Neural cell (in vitro differentiated cells): ENCODE results near the gene SERPINA6. TPM values are rescaled to one million over a fixed set of nuclear protein-coding genes. Genes with fewer than 3 reads are reported as not detected.

Experiments used
- H2AFZ ChIP-seq: fragments of 200-600, 300-800 bp; sonication (generic), shearing (Covaris generic); 2 replicates; pipeline ENCODE4 v1.6.0; 2014; ENCODE audit warnings: low read depth, mild to moderate bottlenecking, antibody characterized with exemption, low read length, moderate library complexity
- H3F3A ChIP-seq: fragments of 200-600 bp; shearing (Covaris generic); 2 replicates; pipeline ENCODE4 v1.6.1; 2016; ENCODE audit warnings: mild to moderate bottlenecking, moderate library complexity, mixed read lengths, antibody characterized with exemption, low read length; ENCODE audit not compliant: insufficient read depth, poor library complexity, severe bottlenecking
- H3K27ac ChIP-seq: fragments of 200-600, 300-800 bp; sonication (generic), shearing (Covaris generic); 2 replicates; pipeline ENCODE4 v1.5.1; 2014; ENCODE audit warnings: mild to moderate bottlenecking, low read length, moderate library complexity
- H3K27me3 ChIP-seq: fragments of 300-800, 200-600 bp; sonication (generic), shearing (Covaris generic); 2 replicates; pipeline ENCODE4 v1.6.0; 2014; ENCODE audit warnings: mild to moderate bottlenecking, low read depth, low read length, moderate library complexity; ENCODE audit not compliant: insufficient read depth
- H3K36me3 ChIP-seq: fragments of 300-800, 200-600 bp; sonication (generic), shearing (Covaris generic); 2 replicates; pipeline ENCODE4 v1.5.1; 2014; ENCODE audit warnings: mild to moderate bottlenecking, antibody characterized with exemption, low read length, moderate library complexity; ENCODE audit not compliant: insufficient read depth
- H3K4me2 ChIP-seq: fragments of 300-800, 200-600 bp; sonication (generic), shearing (Covaris generic); 2 replicates; pipeline ENCODE4 v1.6.0; 2014; ENCODE audit warnings: mild to moderate bottlenecking, low read length
- H3K4me3 ChIP-seq: fragments of 300-800, 200-600 bp; sonication (generic), shearing (Covaris generic); 2 replicates; pipeline ENCODE4 v1.5.1; 2014; ENCODE audit warnings: mild to moderate bottlenecking, low read length, moderate library complexity
- H3K79me2 ChIP-seq: fragments of 200-600 bp; shearing (Covaris generic); replicated peaks from 2 replicates; pipeline ENCODE4 v1.6.0; 2014; ENCODE audit warnings: mild to moderate bottlenecking, low read length, moderate library complexity; ENCODE audit not compliant: insufficient read depth
- H3K9ac ChIP-seq: fragments of 300-800, 200-600 bp; sonication (generic), shearing (Covaris generic); 2 replicates; pipeline ENCODE4 v1.6.1; 2016; ENCODE audit warnings: mild to moderate bottlenecking, low read length, mixed read lengths
- H3K9me2 ChIP-seq: fragments of 200-600 bp; shearing (Covaris generic); 2 replicates; pipeline ENCODE4 v1.6.1; 2016; ENCODE audit warnings: mild to moderate bottlenecking, low read length, mixed read lengths; ENCODE audit not compliant: insufficient read depth
- H3K9me3 ChIP-seq: fragments of 200-600, 300-800 bp; sonication (generic), shearing (Covaris generic); 2 replicates; pipeline ENCODE4 v1.6.1; 2016; ENCODE audit warnings: mild to moderate bottlenecking, mixed run types, low read length, moderate library complexity, mixed read lengths
- H4K20me1 ChIP-seq: fragments of 200-600 bp; shearing (Covaris generic); 2 replicates; pipeline ENCODE4 v1.6.1; 2016; ENCODE audit warnings: mild to moderate bottlenecking, mixed run types; ENCODE audit not compliant: insufficient read depth
- CTCF ChIP-seq: fragments of 450-650 bp; IDR thresholded peaks from 2 replicates; pipeline ENCODE4 v1.5.1; 2014; ENCODE audit warnings: antibody characterized with exemption, mild to moderate bottlenecking, moderate library complexity; ENCODE audit not compliant: poor library complexity, severe bottlenecking
- EP300 ChIP-seq: fragments of 450-650 bp; conservative IDR thresholded peaks from 2 replicates; pipeline ENCODE4 v1.6.1; 2014; ENCODE audit warnings: antibody characterized with exemption, mild to moderate bottlenecking, moderate library complexity; ENCODE audit not compliant: poor library complexity, severe bottlenecking
- EZH2 ChIP-seq: fragments of 200-600, 300-800 bp; shearing (Covaris generic), sonication (generic); IDR thresholded peaks from 2 replicates; pipeline ENCODE4 v1.6.1; 2014; ENCODE audit warnings: antibody characterized with exemption, low read length, borderline replicate concordance, mild to moderate bottlenecking; ENCODE audit not compliant: insufficient read depth, poor library complexity, severe bottlenecking
- MXI1 ChIP-seq: fragments of 450-650 bp; conservative IDR thresholded peaks from 2 replicates; pipeline ENCODE4 v1.6.1; 2014; ENCODE audit warnings: antibody characterized with exemption, mild to moderate bottlenecking; ENCODE audit not compliant: poor library complexity, severe bottlenecking
- POLR2AphosphoS5 ChIP-seq: IDR thresholded peaks from 2 replicates; pipeline ENCODE4 v1.6.1; 2012
- RAD21 ChIP-seq: fragments of 450-650 bp; conservative IDR thresholded peaks from 2 replicates; pipeline ENCODE4 v1.6.1; 2014; ENCODE audit warnings: antibody characterized with exemption, mild to moderate bottlenecking, moderate library complexity
- REST ChIP-seq: IDR thresholded peaks from 2 replicates; pipeline ENCODE4 v1.6.1; 2012; ENCODE audit warnings: borderline replicate concordance
- SMC3 ChIP-seq: fragments of 450-650 bp; conservative IDR thresholded peaks from 2 replicates; pipeline ENCODE4 v1.6.1; 2014; ENCODE audit warnings: antibody characterized with exemption, mild to moderate bottlenecking, moderate library complexity; ENCODE audit not compliant: poor library complexity
- TAF1 ChIP-seq: IDR thresholded peaks from 2 replicates; pipeline ENCODE4 v1.6.1; 2012; ENCODE audit warnings: low read depth
- polyA plus RNA-seq: library from polyadenylated mRNA; depleted of rRNA; stranded (reverse); fragments of >200 nt; gene quantifications from 2 replicates; pipeline ENCODE4 v1.2.3, GENCODE V29; 2014

Gene SERPINA6
- polyA plus RNA-seq, 1 donor from 2014 or later, result not detected

GRCh38 chr14:94290197-94290596, 32.9 kb downstream of the SERPINA6 start:
- H3K4me2 ChIP-seq, result no peak overlapping the region
- no peak for TF ChIP-seq TAF1

GRCh38 chr14:94288610-94289465, 34.3 kb downstream of the SERPINA6 start:
- Histone ChIP-seq H4K20me1 (no peaks in the 10 kb centered on the region), H3K27ac (no peak overlapping the region), H2AFZ (no peak overlapping the region), H3K9me3 (no peaks in the 10 kb centered on the region), H3F3A (no peaks in the 10 kb centered on the region), H3K36me3 (no peaks in the 10 kb centered on the region), H3K9me2 (no peaks in the 10 kb centered on the region), H3K4me2 (no peak overlapping the region), H3K27me3 (no peaks in the 10 kb centered on the region), H3K79me2 (no peaks in the 10 kb centered on the region), H3K9ac (no peak overlapping the region), H3K4me3 (no peak overlapping the region)
- TF ChIP-seq RAD21 (no peak), EZH2 (no peak), POLR2AphosphoS5 (no peak), SMC3 (no peak), REST (no peak), EP300 (no peak), TAF1 (no peak), MXI1 (no peak), CTCF (no peak)

More at GRCh38 chr14:94290197-94290596, 32.9 kb downstream of the SERPINA6 start:
- H3K36me3 ChIP-seq, result no peaks in the 10 kb centered on the region
- no peaks in the 10 kb centered on the region for H3F3A ChIP-seq
- no peaks in the 10 kb centered on the region for H4K20me1 ChIP-seq
- H3K9ac ChIP-seq, result no peak overlapping the region
- H3K79me2 ChIP-seq, result no peaks in the 10 kb centered on the region
- no peaks in the 10 kb centered on the region for H3K27me3 ChIP-seq
- no peak overlapping the region for H3K27ac ChIP-seq
- H3K9me3 ChIP-seq, result no peaks in the 10 kb centered on the region
- no peak overlapping the region for H2AFZ ChIP-seq
- no peak overlapping the region for H3K4me3 ChIP-seq
- no peaks in the 10 kb centered on the region for H3K9me2 ChIP-seq
